Measurements from ENCODE around the gene HSF2. TPM values are rescaled to one million over a fixed set of nuclear protein-coding genes. Genes with fewer than 3 reads are reported as not detected.

HSF2 gene
- total and polyA plus RNA-seq, 8 donors = 11.0 to 45.9 (median 38.0) TPM

DNA sequence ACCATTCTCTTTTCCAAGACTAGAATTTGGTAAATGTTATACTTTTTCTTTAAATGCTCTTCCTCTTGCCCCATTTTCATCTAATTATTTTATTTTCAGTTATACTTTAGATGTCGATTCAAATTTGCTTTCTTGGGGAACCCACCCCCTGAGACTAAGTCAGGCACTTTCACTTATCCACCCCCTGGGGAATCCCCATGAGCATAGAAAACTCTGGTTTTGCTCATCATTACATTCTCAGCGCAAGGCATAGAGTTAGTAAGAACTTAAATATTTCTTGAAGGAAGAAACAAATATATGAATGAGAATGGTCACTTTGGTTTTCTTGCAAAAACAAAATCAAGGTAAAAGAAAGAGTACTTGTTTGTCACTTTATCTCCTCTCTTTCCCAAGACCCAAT lies 25.1 kb upstream of the HSF2 start:
- DNase-seq = no peak
- Histone ChIP-seq H3K27me3 (no peaks in the 10 kb centered on the region), H3K27ac (no peak overlapping the region), H3K9me3 (no peaks in the 10 kb centered on the region), H3K4me1 (no peaks in the 10 kb centered on the region), H3K4me3 (no peak overlapping the region), H3K36me3 (no peaks in the 10 kb centered on the region)
- TF ChIP-seq, protein P1, sequence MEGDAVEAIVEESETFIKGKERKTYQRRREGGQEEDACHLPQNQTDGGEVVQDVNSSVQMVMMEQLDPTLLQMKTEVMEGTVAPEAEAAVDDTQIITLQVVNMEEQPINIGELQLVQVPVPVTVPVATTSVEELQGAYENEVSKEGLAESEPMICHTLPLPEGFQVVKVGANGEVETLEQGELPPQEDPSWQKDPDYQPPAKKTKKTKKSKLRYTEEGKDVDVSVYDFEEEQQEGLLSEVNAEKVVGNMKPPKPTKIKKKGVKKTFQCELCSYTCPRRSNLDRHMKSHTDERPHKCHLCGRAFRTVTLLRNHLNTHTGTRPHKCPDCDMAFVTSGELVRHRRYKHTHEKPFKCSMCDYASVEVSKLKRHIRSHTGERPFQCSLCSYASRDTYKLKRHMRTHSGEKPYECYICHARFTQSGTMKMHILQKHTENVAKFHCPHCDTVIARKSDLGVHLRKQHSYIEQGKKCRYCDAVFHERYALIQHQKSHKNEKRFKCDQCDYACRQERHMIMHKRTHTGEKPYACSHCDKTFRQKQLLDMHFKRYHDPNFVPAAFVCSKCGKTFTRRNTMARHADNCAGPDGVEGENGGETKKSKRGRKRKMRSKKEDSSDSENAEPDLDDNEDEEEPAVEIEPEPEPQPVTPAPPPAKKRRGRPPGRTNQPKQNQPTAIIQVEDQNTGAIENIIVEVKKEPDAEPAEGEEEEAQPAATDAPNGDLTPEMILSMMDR (IDR thresholded peaks at IDR 0.05) = no peak
- intact Hi-C loops (cut with DNase I) = no loop called here
- no peak for ATAC-seq

DNA sequence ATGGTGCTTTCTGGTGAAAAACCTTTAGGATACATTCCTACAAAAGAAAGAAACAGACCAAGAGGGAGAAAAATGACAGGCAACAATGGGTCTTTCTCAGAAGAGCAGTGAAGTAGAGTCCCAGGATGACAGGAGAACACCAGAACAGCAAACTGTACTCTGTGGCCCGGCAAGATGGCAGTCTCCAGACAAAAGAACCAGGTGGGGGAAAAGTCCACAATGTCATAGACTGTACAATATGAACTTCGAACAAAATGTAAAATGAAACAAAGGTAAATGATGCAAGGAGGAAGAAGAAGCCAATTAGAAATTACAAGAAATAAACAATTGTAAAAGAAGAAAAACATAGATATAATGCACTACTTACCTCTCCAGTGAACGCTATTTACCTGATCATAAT lies 23.2 kb upstream of the HSF2 start:
- DNase-seq = no peak
- Histone ChIP-seq H3K27me3 (no peaks in the 10 kb centered on the region), H3K4me1 (no peaks in the 10 kb centered on the region), H3K9me3 (no peaks in the 10 kb centered on the region), H3K36me3 (no peaks in the 10 kb centered on the region), H3K4me3 (no peak overlapping the region), H3K27ac (no peak overlapping the region)
- ATAC-seq = no peak
- TF ChIP-seq, protein P1 (IDR thresholded peaks at IDR 0.05) = no peak
- intact Hi-C loops (cut with DNase I) = no loop called here

DNA sequence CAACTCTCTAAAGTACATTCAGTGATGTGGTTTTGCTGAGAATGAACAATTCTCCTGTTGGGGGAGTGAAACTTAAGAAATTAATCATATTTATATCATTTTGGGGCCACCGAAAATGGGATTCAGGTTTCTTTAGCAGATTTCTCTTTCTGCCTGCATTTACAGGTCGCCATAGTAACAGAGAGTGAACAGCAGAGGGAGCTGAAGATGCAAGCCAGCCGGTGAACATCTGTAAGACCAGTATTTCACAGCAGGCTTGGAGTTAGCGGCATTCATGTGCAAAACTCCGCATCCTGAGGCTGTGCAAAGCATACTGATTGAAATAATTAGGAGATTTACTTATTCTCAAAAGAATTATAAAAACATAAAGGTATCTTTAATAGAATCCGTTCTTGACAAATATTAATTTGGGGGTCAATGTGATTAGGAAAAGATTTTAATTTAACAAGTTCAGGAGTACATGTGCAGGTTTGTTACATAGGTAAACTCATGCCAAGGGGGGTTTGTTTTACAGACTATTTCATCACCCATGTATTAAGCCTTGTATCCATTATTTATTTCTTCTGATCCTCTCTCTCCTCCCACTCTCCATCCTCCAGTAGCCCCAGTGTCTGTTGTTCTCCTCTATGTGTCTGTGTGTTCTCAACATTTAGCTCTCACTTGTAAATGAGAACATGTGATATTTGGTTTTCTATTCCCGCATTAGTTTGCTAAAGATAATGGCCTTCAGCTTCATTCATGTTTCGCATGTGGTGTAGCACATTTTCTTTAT lies 17.8 kb upstream of the HSF2 start:
- TF ChIP-seq, protein P1 (IDR thresholded peaks at IDR 0.05) = peak; percentile 59 to 63
- Histone ChIP-seq H3K36me3 (no peaks in the 10 kb centered on the region), H3K27ac (no peak overlapping the region), H3K27me3 (no peaks in the 10 kb centered on the region), H3K4me3 (no peak overlapping the region), H3K9me3 (no peaks in the 10 kb centered on the region), H3K4me1 (no peaks in the 10 kb centered on the region)
- intact Hi-C loops (cut with DNase I) = loop anchor here in 1 of 2 donors (5.0 kb wide), 1 partner anchor 151 kb away; no protein-coding TSS in a partner anchor
- peak; percentile 89 for ATAC-seq
- peak in 2 of 4 donors; percentile 61 to 85 for DNase-seq

DNA sequence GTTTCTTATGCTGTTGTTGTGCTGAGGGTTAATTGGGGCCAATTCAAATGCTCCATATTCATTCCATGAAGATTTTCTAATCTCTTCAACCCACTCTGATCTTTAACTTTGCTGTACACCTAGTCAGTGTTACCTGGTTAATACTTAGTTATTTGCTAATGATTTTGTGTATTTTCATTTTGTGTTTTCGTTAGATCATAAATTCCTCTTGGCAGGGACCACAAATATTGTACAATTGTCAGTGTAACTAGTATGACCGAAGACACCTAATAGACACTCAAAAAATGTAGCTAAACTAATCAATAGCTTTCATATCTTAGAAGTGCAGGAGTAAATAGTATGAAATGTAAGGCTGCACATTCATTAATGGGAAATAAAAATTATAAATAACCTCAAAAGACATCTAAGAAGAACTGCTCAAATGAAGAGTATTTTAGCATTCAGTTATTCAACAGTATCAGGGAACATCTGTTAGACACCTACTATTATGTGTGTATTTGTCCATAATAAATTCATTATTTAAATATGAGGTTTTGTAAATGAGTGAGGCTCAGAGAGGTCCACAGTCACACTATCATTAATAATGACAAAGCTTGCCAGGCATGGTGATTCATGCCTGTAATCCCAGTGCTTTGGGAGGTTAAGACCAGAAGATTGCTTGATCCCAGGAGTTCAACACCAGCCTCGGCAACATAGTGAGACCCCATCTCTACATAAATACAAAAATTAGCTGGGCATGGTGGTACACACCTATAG lies 13.4 kb upstream of the HSF2 start:
- Histone ChIP-seq H3K9me3 (no peaks in the 10 kb centered on the region), H3K36me3 (no peaks in the 10 kb centered on the region), H3K27me3 (no peaks in the 10 kb centered on the region), H3K4me3 (no peak overlapping the region), H3K27ac (no peak overlapping the region), H3K4me1 (no peaks in the 10 kb centered on the region)
- TF ChIP-seq, protein P1 (IDR thresholded peaks at IDR 0.05) = no peak
- DNase-seq (no peak), ATAC-seq (no peak)
- intact Hi-C loops (cut with DNase I) = no loop called here

DNA sequence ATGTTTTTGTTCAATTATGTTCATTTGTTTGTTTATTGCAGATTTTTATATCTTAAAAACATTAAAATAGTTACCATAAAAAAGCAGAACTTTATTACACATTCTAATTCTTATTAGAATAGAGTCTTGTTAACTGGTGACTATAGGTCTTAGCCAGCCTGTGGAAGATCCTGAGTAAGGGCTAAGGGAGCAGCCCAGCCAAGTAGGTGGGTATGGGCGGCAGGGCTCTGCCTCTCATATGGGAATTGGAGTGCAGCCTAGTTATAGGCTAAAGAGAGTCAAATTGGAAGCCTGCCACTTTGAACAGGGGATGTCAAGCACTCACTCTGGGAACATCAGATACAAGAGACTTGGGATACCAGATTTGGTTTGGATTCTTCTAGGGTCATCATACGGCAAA lies 10.5 kb upstream of the HSF2 start:
- no peak for ATAC-seq
- intact Hi-C loops (cut with DNase I) = no loop called here
- TF ChIP-seq, protein P1 (IDR thresholded peaks at IDR 0.05) = no peak
- no peak overlapping the region for H3K4me3 ChIP-seq
- H3K4me1 ChIP-seq = no peaks in the 10 kb centered on the region
- no peaks in the 10 kb centered on the region for H3K9me3 ChIP-seq
- no peak for DNase-seq
- H3K27ac ChIP-seq = no peak overlapping the region
- no peaks in the 10 kb centered on the region for H3K36me3 ChIP-seq
- no peaks in the 10 kb centered on the region for H3K27me3 ChIP-seq
